Measurements from ENCODE around the gene PODXL. TPM values are rescaled to one million over a fixed set of nuclear protein-coding genes. Genes with fewer than 3 reads are reported as not detected.
A peak's percentile ranks its signal among the peaks of the same experiment; 100 is the strongest.
"Not testable (repeated sequence)": the region's sequence is repeated elsewhere in the genome, so short reads cannot be mapped to it uniquely, and the experiment has no call there.

Gene PODXL
- total RNA-seq, 1 donor from 2014 or later: 0.47 TPM

GRCh38 chr7:131505636-131506557 lies 50.5 kb downstream of the PODXL start:
- Mint-ChIP-seq H3K27ac (no peak overlapping the region), H3K36me3 (ENCODE audit: low read depth) (no peaks in the 10 kb centered on the region), H3K4me1 (peaks cover 38% of the 10 kb centered on the region), H3K27me3 (peaks cover 5% of the 10 kb centered on the region), H3K4me3 (no peak overlapping the region), H3K9me3 (no peaks in the 10 kb centered on the region)
- intact Hi-C loops (cut with micrococcal nuclease): no loop called here
- no peak for DNase-seq

GRCh38 chr7:131505037-131505620 lies 51.3 kb downstream of the PODXL start:
- H3K27me3 Mint-ChIP-seq; H3K36me3 Mint-ChIP-seq (ENCODE audit: low read depth); intact Hi-C loops (cut with micrococcal nuclease); H3K4me3 Mint-ChIP-seq; DNase-seq; H3K9me3 Mint-ChIP-seq: not testable (repeated sequence)
- Mint-ChIP-seq H3K4me1 (peaks cover 45% of the 10 kb centered on the region), H3K27ac (peak overlapping the region; percentile 62)

DNA sequence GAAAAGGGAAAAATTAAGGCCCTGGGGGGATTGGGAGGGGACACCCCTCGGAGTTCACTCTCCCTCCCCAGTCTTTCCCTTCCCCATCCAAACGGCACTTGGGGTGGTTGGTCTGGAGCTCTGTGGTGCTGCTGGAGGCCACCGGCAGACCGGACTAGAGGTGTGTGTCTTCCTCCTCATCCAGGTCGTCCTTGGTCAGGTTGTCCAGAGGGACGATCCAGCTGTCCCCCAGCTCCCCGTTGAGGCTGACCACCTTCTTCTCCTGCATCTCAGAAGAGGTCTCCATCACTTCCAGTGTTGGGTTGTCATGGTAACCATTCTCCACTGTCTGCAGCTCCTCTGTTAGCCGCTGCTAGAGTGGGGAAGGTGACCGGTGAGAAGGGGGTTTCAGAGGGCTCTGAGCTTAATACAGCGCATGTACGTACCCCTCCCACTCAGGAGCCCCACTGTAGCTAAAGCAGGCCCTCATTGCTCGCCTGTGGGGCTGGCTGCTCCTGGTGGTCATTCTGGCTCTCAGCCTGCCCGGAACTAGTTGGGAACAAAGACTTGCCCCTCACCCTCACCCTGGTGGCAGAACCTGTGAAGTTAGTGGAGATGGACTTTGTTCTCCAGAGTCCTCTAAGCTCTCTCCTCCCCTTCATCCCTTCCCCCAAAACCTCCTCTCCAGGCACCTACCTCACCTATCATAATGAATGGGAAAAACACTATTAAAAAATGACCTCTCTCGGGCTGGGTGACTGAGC lies 52.1 kb downstream of the PODXL start:
- Mint-ChIP-seq H3K9me3 (no peaks in the 10 kb centered on the region), H3K4me3 (no peak overlapping the region), H3K27ac (peak overlapping the region; percentile 62), H3K4me1 (peaks cover 46% of the 10 kb centered on the region), H3K27me3 (peaks cover 5% of the 10 kb centered on the region), H3K36me3 (ENCODE audit: low read depth) (peaks cover 2% of the 10 kb centered on the region)
- intact Hi-C loops (cut with micrococcal nuclease): loop anchor here (5.0 kb wide), 2 partner anchors 177 to 392 kb away; partner anchors contain the start of gene MKLN1
- DNase-seq: peak; percentile 51

- intact Hi-C loops (cut with micrococcal nuclease): loop anchor here (5.0 kb wide), 2 partner anchors 176 to 391 kb away; partner anchors contain the start of gene MKLN1
- Mint-ChIP-seq H3K4me1 (peaks cover 43% of the 10 kb centered on the region), H3K9me3 (no peaks in the 10 kb centered on the region), H3K4me3 (no peak overlapping the region), H3K27ac (no peak overlapping the region), H3K27me3 (peaks cover 2% of the 10 kb centered on the region), H3K36me3 (ENCODE audit: low read depth) (peaks cover 9% of the 10 kb centered on the region)
- no peak for DNase-seq
These were observed 52.8 kb downstream of the PODXL start for GRCh38 chr7:131503639-131504038.

- Mint-ChIP-seq H3K27ac (no peak overlapping the region), H3K4me1 (peaks cover 38% of the 10 kb centered on the region), H3K9me3 (no peaks in the 10 kb centered on the region), H3K27me3 (peaks cover under 1% of the 10 kb centered on the region), H3K36me3 (ENCODE audit: low read depth) (peaks cover 10% of the 10 kb centered on the region), H3K4me3 (no peak overlapping the region)
- intact Hi-C loops (cut with micrococcal nuclease): loop anchor here (5.0 kb wide), 2 partner anchors 176 to 391 kb away; partner anchors contain the start of gene MKLN1
- DNase-seq: peak; percentile 51
These were observed 53.5 kb downstream of the PODXL start for GRCh38 chr7:131502810-131503508.

GRCh38 chr7:131501930-131502685 lies 54.3 kb downstream of the PODXL start:
- H3K9me3 Mint-ChIP-seq: no peaks in the 10 kb centered on the region
- DNase-seq: peak; percentile 37
- no peak overlapping the region for H3K4me3 Mint-ChIP-seq
- H3K4me1 Mint-ChIP-seq: peaks cover 34% of the 10 kb centered on the region
- H3K27ac Mint-ChIP-seq: peak overlapping the region; percentile 29
- H3K36me3 Mint-ChIP-seq (ENCODE audit: low read depth): peaks cover 16% of the 10 kb centered on the region
- no peaks in the 10 kb centered on the region for H3K27me3 Mint-ChIP-seq
- intact Hi-C loops (cut with micrococcal nuclease): loop anchor here (1.0 to 5.0 kb wide), 3 partner anchors 175 to 445 kb away; partner anchors contain the start of gene MKLN1

DNA sequence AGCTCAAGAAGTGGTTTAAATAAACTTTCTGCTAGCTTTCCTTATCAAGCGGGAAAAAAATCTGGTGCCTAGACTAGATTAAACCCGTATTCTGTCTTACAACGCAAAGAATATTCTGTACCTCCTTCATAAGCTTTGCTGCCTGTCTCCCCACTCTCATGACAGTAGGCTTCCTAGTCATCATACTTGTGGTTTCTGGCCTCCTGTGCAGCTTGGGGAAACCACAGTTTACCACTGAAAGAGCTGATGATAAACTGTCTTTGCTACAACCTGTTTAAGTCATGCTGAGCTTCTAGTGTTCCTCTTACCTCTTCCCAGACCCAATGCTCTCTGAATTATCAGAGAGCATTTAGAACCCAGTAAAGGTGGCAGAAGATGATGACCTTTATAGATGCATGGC lies 55.0 kb downstream of the PODXL start:
- peaks cover 19% of the 10 kb centered on the region for H3K36me3 Mint-ChIP-seq (ENCODE audit: low read depth)

GRCh38 chr7:131500357-131500756 lies 56.1 kb downstream of the PODXL start:
- Mint-ChIP-seq H3K27ac (peak overlapping the region; percentile 22), H3K4me3 (no peak overlapping the region), H3K4me1 (peaks cover 34% of the 10 kb centered on the region), H3K36me3 (ENCODE audit: low read depth) (peaks cover 19% of the 10 kb centered on the region), H3K9me3 (no peaks in the 10 kb centered on the region), H3K27me3 (no peaks in the 10 kb centered on the region)
- intact Hi-C loops (cut with micrococcal nuclease): loop anchor here (5.0 kb wide), 2 partner anchors 173 to 388 kb away; partner anchors contain the start of gene MKLN1
- peak; percentile 53 for DNase-seq

More for the DNA sequence above, 55.0 kb downstream of the PODXL start:
- peak overlapping the region; percentile 42 for H3K4me3 Mint-ChIP-seq
- DNase-seq: peak; percentile 90
- intact Hi-C loops (cut with micrococcal nuclease): loop anchor here (1.0 to 5.0 kb wide), 3 partner anchors 174 to 444 kb away; partner anchors contain the start of gene MKLN1
- H3K9me3 Mint-ChIP-seq: no peaks in the 10 kb centered on the region
- H3K27me3 Mint-ChIP-seq: no peaks in the 10 kb centered on the region
- peaks cover 34% of the 10 kb centered on the region for H3K4me1 Mint-ChIP-seq
- H3K27ac Mint-ChIP-seq: peak overlapping the region; percentile 68

GRCh38 chr7:131499801-131500200 lies 56.6 kb downstream of the PODXL start:
- intact Hi-C loops (cut with micrococcal nuclease): loop anchor here (5.0 kb wide), 2 partner anchors 172 to 388 kb away; partner anchors contain the start of gene MKLN1
- no peak overlapping the region for H3K27ac Mint-ChIP-seq
- H3K4me1 Mint-ChIP-seq: peaks cover 31% of the 10 kb centered on the region
- H3K36me3 Mint-ChIP-seq (ENCODE audit: low read depth): peaks cover 19% of the 10 kb centered on the region
- H3K4me3 Mint-ChIP-seq: no peak overlapping the region
- no peaks in the 10 kb centered on the region for H3K27me3 Mint-ChIP-seq
- peak; percentile 54 for DNase-seq
- H3K9me3 Mint-ChIP-seq: no peaks in the 10 kb centered on the region

- intact Hi-C loops (cut with micrococcal nuclease): no loop called here
- DNase-seq: no peak
- H3K4me1 Mint-ChIP-seq: peaks cover 28% of the 10 kb centered on the region
- H3K27ac Mint-ChIP-seq: no peak overlapping the region
- no peak overlapping the region for H3K4me3 Mint-ChIP-seq
- H3K9me3 Mint-ChIP-seq: no peaks in the 10 kb centered on the region
- H3K36me3 Mint-ChIP-seq (ENCODE audit: low read depth): peaks cover 19% of the 10 kb centered on the region
- no peaks in the 10 kb centered on the region for H3K27me3 Mint-ChIP-seq
These were observed 58.1 kb downstream of the PODXL start for GRCh38 chr7:131498237-131498885.

GRCh38 chr7:131497454-131497853 lies 59.0 kb downstream of the PODXL start:
- intact Hi-C loops (cut with micrococcal nuclease): no loop called here
- H3K9me3 Mint-ChIP-seq: no peaks in the 10 kb centered on the region
- H3K4me1 Mint-ChIP-seq: peaks cover 23% of the 10 kb centered on the region
- H3K27me3 Mint-ChIP-seq: no peaks in the 10 kb centered on the region
- no peak for DNase-seq
- H3K36me3 Mint-ChIP-seq (ENCODE audit: low read depth): peaks cover 19% of the 10 kb centered on the region
- H3K4me3 Mint-ChIP-seq: no peak overlapping the region
- H3K27ac Mint-ChIP-seq: no peak overlapping the region

All from activated CD4-positive, alpha-beta T cell treated with anti-CD3 and anti-CD28 coated beads, Interleukin-2, amount 10 ng/mL, durations not matched to agents 24 days and 14 days (primary cell).